OCI-LY7 (cell line): ENCODE measurements around the gene FSTL1. TPM values are rescaled to one million over a fixed set of nuclear protein-coding genes. Genes with fewer than 3 reads are reported as not detected.

Experiments used
- BruUV-seq: library from RNA; stranded (reverse); fragments of 400-500 nt; replicated peaks from 2 replicates; lab custom pipeline; 2021; lab: Mats Ljungman, UMichigan
- CTCF ChIA-PET: fragments of 300-600 bp; sonication (Branson Sonifier 250); formaldehyde crosslinking; loops from one replicate; lab custom pipeline; 2022; ENCODE audit warnings: antibody characterized with exemption; ENCODE audit not compliant: unreplicated experiment; lab: Charles Lee
- POLR2A ChIA-PET: fragments of 300-600 bp; sonication (Branson Sonifier 250); formaldehyde crosslinking; loops from one replicate; lab custom pipeline; 2022; ENCODE audit warnings: antibody characterized with exemption; lab: Charles Lee
- DNase-seq: peaks from one replicate; pipeline ENCODE4 v3.0.0-alpha.2; 2015; ENCODE audit warnings: low spot score
- H2AFZ ChIP-seq: fragments of 200-600 bp; sonication (generic), shearing (Covaris generic); 2 replicates; pipeline ENCODE4 v1.6.1; 2014; ENCODE audit warnings: mild to moderate bottlenecking, antibody characterized with exemption, low read length, moderate library complexity
- H3K27ac ChIP-seq: fragments of 200-600 bp; sonication (generic); 2 replicates; pipeline ENCODE4 v1.5.1; 2014; ENCODE audit warnings: mixed run types, low read depth, mild to moderate bottlenecking, moderate library complexity, low read length, inconsistent platforms; ENCODE audit not compliant: poor library complexity, severe bottlenecking
- H3K36me3 ChIP-seq: fragments of 200-600 bp; sonication (generic); 2 replicates; pipeline ENCODE4 v1.6.1; 2014; ENCODE audit warnings: mild to moderate bottlenecking, antibody characterized with exemption, low read length, moderate library complexity, mixed read lengths; ENCODE audit not compliant: insufficient read depth
- H3K4me1 ChIP-seq: fragments of 200-600 bp; sonication (generic); 2 replicates; pipeline ENCODE4 v1.5.1; 2014; ENCODE audit warnings: mild to moderate bottlenecking, low read length; ENCODE audit not compliant: insufficient read depth, poor library complexity, severe bottlenecking
- H3K4me2 ChIP-seq: fragments of 200-600 bp; sonication (generic); 2 replicates; pipeline ENCODE4 v1.6.1; 2014; ENCODE audit warnings: mild to moderate bottlenecking, low read length
- H3K4me3 ChIP-seq: fragments of 200-600 bp; sonication (generic); 2 replicates; pipeline ENCODE4 v1.5.1; 2014; ENCODE audit warnings: mild to moderate bottlenecking, low read depth, low read length; ENCODE audit not compliant: poor library complexity, severe bottlenecking
- H3K79me2 ChIP-seq: fragments of 200-600 bp; sonication (generic); 2 replicates; pipeline ENCODE4 v1.6.1; 2016; ENCODE audit warnings: low read depth, mild to moderate bottlenecking, low read length, moderate library complexity, mixed read lengths; ENCODE audit not compliant: insufficient read depth
- H3K9me2 ChIP-seq: fragments of 200-600 bp; sonication (generic); 2 replicates; pipeline ENCODE4 v1.6.1; 2016; ENCODE audit warnings: mild to moderate bottlenecking, low read length, mixed read lengths; ENCODE audit not compliant: insufficient read depth
- H3K9me3 ChIP-seq: fragments of 200-600 bp; sonication (generic); 2 replicates; pipeline ENCODE4 v1.6.1; 2014; ENCODE audit warnings: mild to moderate bottlenecking, mixed run types, low read length, mixed read lengths
- H4K20me1 ChIP-seq: fragments of 200-600 bp; sonication (generic); 2 replicates; pipeline ENCODE4 v1.6.1; 2014; ENCODE audit warnings: mild to moderate bottlenecking, antibody characterized with exemption, low read length, moderate library complexity, mixed read lengths; ENCODE audit not compliant: insufficient read depth
- EZH2phosphoT487 ChIP-seq: fragments of 200-600 bp; sonication (generic); IDR thresholded peaks from 2 replicates; pipeline ENCODE4 v1.6.1; 2018; ENCODE audit warnings: low read depth, borderline replicate concordance, mild to moderate bottlenecking, mixed run types, antibody characterized with exemption, low read length, moderate library complexity, mixed read lengths
- intact Hi-C: fragments of 100-400 bp; cut with micrococcal nuclease; formaldehyde crosslinking; loops from one replicate; pipeline ENCODE4 v1.10.0; 2022; ENCODE audit not compliant: unreplicated experiment
- total RNA-seq, 2 experiments: library from RNA; depleted of rRNA in 1 of 2; stranded (reverse); fragments of >200 nt in 1 of 2; shearing (Covaris generic) in 1 of 2; gene quantifications; 2 replicates each; pipeline ENCODE4 v1.2.3, GENCODE V29; 2014 to 2022
- TF ChIP-seq, protein P1 (sequence below): fragments of 200-600 bp; sonication (generic); conservative IDR thresholded peaks from 2 replicates; pipeline ENCODE4 v1.5.1; 2014; ENCODE audit warnings: mild to moderate bottlenecking, antibody characterized with exemption, low read length, moderate library complexity, mixed read lengths

FSTL1 gene
- total RNA-seq, 2 experiments from 2014 or later = 0.09 to 0.74 TPM

GRCh38 chr3:120449701-120450599, 842 bp downstream of the FSTL1 start:
- H3K4me3 ChIP-seq = no peak overlapping the region
- H3K9me3 ChIP-seq = no peaks in the 10 kb centered on the region
- no TSS peak for BruUV-seq
- H3K4me2 ChIP-seq = no peak overlapping the region
- intact Hi-C loops = no loop called here
- no peaks in the 10 kb centered on the region for H3K79me2 ChIP-seq
- POLR2A ChIA-PET = no interaction called here
- no peaks in the 10 kb centered on the region for H3K36me3 ChIP-seq
- no peak overlapping the region for H2AFZ ChIP-seq
- no peak overlapping the region for H3K27ac ChIP-seq
- no peaks in the 10 kb centered on the region; the same call in 1 of the 2 replicates for H4K20me1 ChIP-seq
- no peak for DNase-seq
- CTCF ChIA-PET = no interaction called here
- no peak for TF ChIP-seq EZH2phosphoT487
- TF ChIP-seq, protein P1, sequence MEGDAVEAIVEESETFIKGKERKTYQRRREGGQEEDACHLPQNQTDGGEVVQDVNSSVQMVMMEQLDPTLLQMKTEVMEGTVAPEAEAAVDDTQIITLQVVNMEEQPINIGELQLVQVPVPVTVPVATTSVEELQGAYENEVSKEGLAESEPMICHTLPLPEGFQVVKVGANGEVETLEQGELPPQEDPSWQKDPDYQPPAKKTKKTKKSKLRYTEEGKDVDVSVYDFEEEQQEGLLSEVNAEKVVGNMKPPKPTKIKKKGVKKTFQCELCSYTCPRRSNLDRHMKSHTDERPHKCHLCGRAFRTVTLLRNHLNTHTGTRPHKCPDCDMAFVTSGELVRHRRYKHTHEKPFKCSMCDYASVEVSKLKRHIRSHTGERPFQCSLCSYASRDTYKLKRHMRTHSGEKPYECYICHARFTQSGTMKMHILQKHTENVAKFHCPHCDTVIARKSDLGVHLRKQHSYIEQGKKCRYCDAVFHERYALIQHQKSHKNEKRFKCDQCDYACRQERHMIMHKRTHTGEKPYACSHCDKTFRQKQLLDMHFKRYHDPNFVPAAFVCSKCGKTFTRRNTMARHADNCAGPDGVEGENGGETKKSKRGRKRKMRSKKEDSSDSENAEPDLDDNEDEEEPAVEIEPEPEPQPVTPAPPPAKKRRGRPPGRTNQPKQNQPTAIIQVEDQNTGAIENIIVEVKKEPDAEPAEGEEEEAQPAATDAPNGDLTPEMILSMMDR = no peak
- no peaks in the 10 kb centered on the region for H3K4me1 ChIP-seq
- H3K9me2 ChIP-seq = no peaks in the 10 kb centered on the region

GRCh38 chr3:120449251-120449650, 1.5 kb downstream of the FSTL1 start:
- BruUV-seq = no TSS peak
- Histone ChIP-seq H3K4me1 (no peaks in the 10 kb centered on the region), H3K4me2 (no peak overlapping the region), H3K4me3 (no peak overlapping the region), H3K9me3 (no peaks in the 10 kb centered on the region), H3K27ac (no peak overlapping the region), H2AFZ (no peak overlapping the region), H4K20me1 (no peaks in the 10 kb centered on the region; the same call in 1 of the 2 replicates), H3K36me3 (no peaks in the 10 kb centered on the region), H3K9me2 (no peaks in the 10 kb centered on the region), H3K79me2 (no peaks in the 10 kb centered on the region)
- no peak for TF ChIP-seq EZH2phosphoT487
- TF ChIP-seq, protein P1 = no peak
- POLR2A ChIA-PET = no interaction called here
- CTCF ChIA-PET = no interaction called here
- DNase-seq = no peak
- intact Hi-C loops = no loop called here

DNA sequence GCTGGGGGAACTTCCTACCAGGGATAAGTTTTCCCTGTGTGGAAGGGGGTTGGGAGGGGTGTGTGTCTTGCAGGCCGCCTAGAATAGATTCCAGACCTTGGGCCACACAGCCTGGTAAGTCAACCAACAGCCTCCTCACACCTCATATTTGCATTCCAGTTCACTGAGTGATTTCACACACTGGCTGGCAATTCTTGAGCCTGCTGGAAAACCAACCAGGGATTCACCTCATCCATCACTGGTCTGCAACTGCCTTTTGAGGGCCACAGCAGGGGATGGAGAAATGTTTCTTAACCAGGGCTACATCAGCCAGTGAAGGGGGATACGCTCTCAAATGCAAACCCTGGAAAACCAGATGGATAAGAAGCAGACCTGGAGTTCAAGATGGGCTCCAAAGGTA, 2.0 kb downstream of the FSTL1 start:
- H3K36me3 ChIP-seq = no peaks in the 10 kb centered on the region
- CTCF ChIA-PET = no interaction called here
- H3K9me3 ChIP-seq = no peaks in the 10 kb centered on the region
- no peak overlapping the region for H3K27ac ChIP-seq
- H4K20me1 ChIP-seq = no peaks in the 10 kb centered on the region; the same call in 1 of the 2 replicates
- H3K79me2 ChIP-seq = no peaks in the 10 kb centered on the region
- no peak overlapping the region for H2AFZ ChIP-seq
- POLR2A ChIA-PET = no interaction called here
- H3K4me3 ChIP-seq = no peak overlapping the region
- H3K9me2 ChIP-seq = no peaks in the 10 kb centered on the region
- TF ChIP-seq, protein P1 = no peak
- TF ChIP-seq EZH2phosphoT487 = no peak
- H3K4me2 ChIP-seq = no peak overlapping the region
- DNase-seq = no peak
- intact Hi-C loops = no loop called here
- BruUV-seq = no TSS peak
- H3K4me1 ChIP-seq = no peaks in the 10 kb centered on the region
